Large intestine (tissue), 3 donors: ENCODE data around the gene TMPRSS11A. TPM values are rescaled to one million over a fixed set of nuclear protein-coding genes. Genes with fewer than 3 reads are reported as not detected.

ENCODE experiments used
- DNase-seq, 2 donors: peaks; one replicate each; pipeline versions ENCODE4 v3.0.0 to v3.0.0-alpha.2; 2013
- H3K27ac ChIP-seq: one replicate; pipeline ENCODE4 v1.5.1; 2013; ENCODE audit warnings: low read length
- H3K27me3 ChIP-seq: 2 replicates; pipeline ENCODE4 v1.6.1; 2013; ENCODE audit warnings: low read length; ENCODE audit not compliant: control insufficient read depth, insufficient read depth
- H3K36me3 ChIP-seq: 2 replicates; pipeline ENCODE4 v1.6.1; 2013; ENCODE audit warnings: low read length; ENCODE audit not compliant: control insufficient read depth, insufficient read depth
- H3K4me1 ChIP-seq: one replicate; pipeline ENCODE4 v1.6.1; 2013; ENCODE audit warnings: low read length; ENCODE audit not compliant: control insufficient read depth, insufficient read depth
- H3K4me3 ChIP-seq: one replicate; pipeline ENCODE4 v1.5.1; 2013; ENCODE audit warnings: low read length
- H3K9me3 ChIP-seq: one replicate; pipeline ENCODE4 v1.6.1; 2013; ENCODE audit warnings: mild to moderate bottlenecking, low read depth, low read length, moderate library complexity; ENCODE audit not compliant: control insufficient read depth
- WGBS: methylation state at CpG from one replicate; pipeline ENCODE4 v1.1.5; 2013; ENCODE audit warnings: low lambda C conversion rate; ENCODE audit not compliant: insufficient coverage; 5-methylcytosine and 5-hydroxymethylcytosine counted together
- polyA plus RNA-seq: library from polyadenylated mRNA; unstranded; fragments of 120-200 nt; gene quantifications from one replicate; pipeline ENCODE4 v1.2.1, GENCODE V29; 2013

The TMPRSS11A gene
- polyA plus RNA-seq, 1 donor, result 0.04 TPM

- no peaks in the 10 kb centered on the region for H3K4me1 ChIP-seq
- no peaks in the 10 kb centered on the region for H3K36me3 ChIP-seq
- DNase-seq, result no peak
- no peak overlapping the region for H3K27ac ChIP-seq
- H3K4me3 ChIP-seq, result no peak overlapping the region
- H3K9me3 ChIP-seq, result no peaks in the 10 kb centered on the region
- H3K27me3 ChIP-seq, result no peaks in the 10 kb centered on the region
These were observed 44.9 kb downstream of the TMPRSS11A start for GRCh38 chr4:67918428-67918827.

GRCh38 chr4:67915400-67915966, 47.8 kb downstream of the TMPRSS11A start:
- Histone ChIP-seq H3K4me3 (no peak overlapping the region), H3K36me3 (no peaks in the 10 kb centered on the region), H3K27ac (no peak overlapping the region), H3K27me3 (no peaks in the 10 kb centered on the region), H3K9me3 (no peaks in the 10 kb centered on the region), H3K4me1 (peaks cover 7% of the 10 kb centered on the region)
- DNase-seq, result no peak
- 92% methylated on average over 2 of the region's 5 CpGs for WGBS

GRCh38 chr4:67912080-67912479, 51.2 kb downstream of the TMPRSS11A start:
- Histone ChIP-seq H3K27ac (peak overlapping the region; percentile 69), H3K4me1 (peaks cover 7% of the 10 kb centered on the region), H3K9me3 (no peaks in the 10 kb centered on the region), H3K27me3 (no peaks in the 10 kb centered on the region), H3K36me3 (no peaks in the 10 kb centered on the region), H3K4me3 (no peak overlapping the region)
- DNase-seq, result peak in 1 of 2 donors; percentile 60
- WGBS, result no CpG with 5 or more reads among the region's 2 CpGs

DNA sequence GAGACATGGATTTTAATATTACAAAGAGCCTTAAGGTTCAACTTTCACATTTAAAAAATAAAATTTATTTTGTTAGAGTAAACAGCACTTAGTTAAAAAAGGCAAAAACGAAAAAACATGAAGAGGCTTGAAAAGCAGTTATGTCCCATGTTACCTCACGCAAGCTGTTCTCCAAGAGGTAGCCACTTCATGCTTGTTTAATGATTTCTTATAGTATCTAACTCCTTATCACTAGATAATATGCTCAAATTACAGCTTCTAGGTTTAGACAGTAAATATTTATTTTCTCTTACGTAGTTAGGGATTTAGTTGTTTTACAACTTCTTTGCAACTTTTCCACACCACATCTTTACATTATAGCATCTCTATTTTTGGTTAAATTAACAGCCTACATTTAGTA, 51.7 kb downstream of the TMPRSS11A start:
- Histone ChIP-seq H3K4me1 (peaks cover 7% of the 10 kb centered on the region), H3K36me3 (no peaks in the 10 kb centered on the region), H3K27me3 (no peaks in the 10 kb centered on the region), H3K4me3 (no peak overlapping the region), H3K9me3 (no peaks in the 10 kb centered on the region), H3K27ac (peak overlapping the region; percentile 69)
- WGBS, result 63% methylated on average over 2 of the region's 3 CpGs
- peak in 1 of 2 donors; percentile 60 for DNase-seq

DNA sequence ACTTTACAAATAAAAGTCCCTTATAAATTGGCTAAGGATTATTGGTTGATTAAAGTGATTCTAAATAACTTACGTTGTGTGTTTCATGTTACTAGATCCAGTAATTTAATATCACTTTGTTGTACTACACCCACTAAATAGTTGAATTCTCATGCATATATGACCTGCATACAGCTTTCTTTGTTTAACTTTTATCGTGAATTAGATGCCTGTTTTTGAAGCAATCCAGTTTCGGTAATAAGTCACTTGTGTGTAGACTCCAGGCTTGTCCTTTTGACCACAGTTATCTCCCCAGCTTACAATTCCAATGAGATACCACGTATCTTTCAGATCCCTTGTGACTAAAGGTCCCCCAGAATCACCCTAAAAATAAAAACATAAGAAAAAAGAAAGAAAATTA, 52.2 kb downstream of the TMPRSS11A start:
- peak overlapping the region; percentile 69 for H3K27ac ChIP-seq
- 0% methylated on average over 1 of the region's 4 CpGs for WGBS
- no peak overlapping the region for H3K4me3 ChIP-seq
- H3K36me3 ChIP-seq, result no peaks in the 10 kb centered on the region
- no peaks in the 10 kb centered on the region for H3K27me3 ChIP-seq
- peaks cover 7% of the 10 kb centered on the region for H3K4me1 ChIP-seq
- H3K9me3 ChIP-seq, result no peaks in the 10 kb centered on the region
- peak; percentile 44 to 77 for DNase-seq

DNA sequence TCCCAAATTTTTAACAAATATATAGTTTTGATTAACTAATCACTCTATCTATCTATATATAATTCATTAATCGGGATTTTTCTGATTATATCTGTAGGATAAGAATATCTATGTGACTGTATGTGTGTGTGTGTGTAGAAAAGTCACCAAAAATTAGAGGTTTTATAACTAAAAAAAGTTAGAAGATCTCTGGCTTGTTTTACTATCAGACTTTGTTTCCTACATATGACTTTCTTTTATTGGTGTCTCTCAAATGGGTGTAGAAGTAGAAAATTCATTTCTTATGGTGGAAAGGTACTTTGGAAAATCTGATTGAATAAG, 52.7 kb downstream of the TMPRSS11A start:
- H3K27me3 ChIP-seq, result no peaks in the 10 kb centered on the region
- no CpG with 5 or more reads among the region's 1 CpG for WGBS
- peaks cover 7% of the 10 kb centered on the region for H3K4me1 ChIP-seq
- H3K4me3 ChIP-seq, result no peak overlapping the region
- no peaks in the 10 kb centered on the region for H3K36me3 ChIP-seq
- peak overlapping the region; percentile 69 for H3K27ac ChIP-seq
- H3K9me3 ChIP-seq, result peaks cover 3% of the 10 kb centered on the region
- no peak for DNase-seq

DNA sequence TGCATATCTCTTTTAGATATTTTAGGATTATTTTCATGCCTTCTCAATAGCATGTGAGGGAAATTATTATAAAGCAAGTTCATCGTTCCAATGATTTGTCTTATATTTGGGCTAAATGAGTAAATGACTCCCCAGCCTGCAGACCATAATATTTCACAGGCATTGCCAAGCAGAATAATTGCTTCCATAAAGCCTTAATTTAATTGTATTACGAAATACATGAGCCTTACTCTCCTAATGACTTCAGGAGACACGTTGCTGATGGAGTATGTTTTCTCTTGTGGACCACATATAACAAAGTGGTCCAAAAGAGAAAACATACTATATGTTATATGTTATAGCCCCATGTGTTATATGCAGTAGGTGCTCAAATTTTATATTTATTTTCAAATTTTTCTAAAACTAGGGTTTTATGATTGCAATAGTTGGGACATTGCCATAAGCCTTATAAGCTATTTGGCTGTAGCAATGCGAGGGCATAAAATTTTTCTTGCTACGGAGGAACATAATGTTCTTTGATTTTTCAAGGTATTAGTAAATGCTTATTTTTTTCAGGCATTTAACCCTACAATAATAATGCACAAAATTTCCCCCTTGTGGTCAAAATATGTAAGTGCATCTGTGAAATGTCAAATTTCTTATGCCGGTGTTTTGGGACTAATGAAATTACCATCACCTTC, 53.2 kb downstream of the TMPRSS11A start:
- no peaks in the 10 kb centered on the region for H3K36me3 ChIP-seq
- no peak for DNase-seq

GRCh38 chr4:67907650-67908049, 55.6 kb downstream of the TMPRSS11A start:
- H3K36me3 ChIP-seq, result no peaks in the 10 kb centered on the region
- WGBS, result no CpG with 5 or more reads among the region's 4 CpGs

More for the DNA sequence above, 53.2 kb downstream of the TMPRSS11A start:
- peaks cover 7% of the 10 kb centered on the region for H3K4me1 ChIP-seq
- WGBS, result 68% methylated on average over 4 of the region's 6 CpGs
- no peak overlapping the region for H3K27ac ChIP-seq
- H3K4me3 ChIP-seq, result no peak overlapping the region
- H3K9me3 ChIP-seq, result peaks cover 3% of the 10 kb centered on the region
- H3K27me3 ChIP-seq, result no peaks in the 10 kb centered on the region

DNA sequence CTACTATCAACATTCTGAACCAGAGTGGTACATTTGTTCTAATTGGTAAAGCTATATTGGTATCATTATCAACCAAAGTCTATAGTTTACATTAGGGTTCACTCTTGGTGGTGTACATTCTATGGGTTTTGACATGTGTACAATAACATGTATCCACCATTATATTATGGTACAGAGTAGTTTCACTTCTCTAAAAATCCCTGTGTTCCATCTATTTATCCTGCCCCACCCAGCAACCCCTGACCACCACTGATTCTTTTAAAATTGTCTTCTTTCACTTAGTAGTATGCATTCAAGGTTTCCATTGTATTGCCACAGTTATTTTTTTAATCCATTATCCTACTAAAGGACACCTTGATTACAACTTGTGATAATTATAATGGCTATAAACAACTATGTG, 64.2 kb downstream of the TMPRSS11A start:
- H3K4me1 ChIP-seq, result no peaks in the 10 kb centered on the region
- H3K36me3 ChIP-seq, result no peaks in the 10 kb centered on the region
- peaks cover 8% of the 10 kb centered on the region for H3K9me3 ChIP-seq
- H3K27ac ChIP-seq, result no peak overlapping the region
- no peaks in the 10 kb centered on the region for H3K27me3 ChIP-seq
- no peak overlapping the region for H3K4me3 ChIP-seq
- DNase-seq, result no peak

More at GRCh38 chr4:67907650-67908049, 55.6 kb downstream of the TMPRSS11A start:
- no peak overlapping the region for H3K27ac ChIP-seq
- no peak overlapping the region for H3K4me3 ChIP-seq
- DNase-seq, result no peak
- peaks cover 6% of the 10 kb centered on the region for H3K4me1 ChIP-seq
- no peaks in the 10 kb centered on the region for H3K27me3 ChIP-seq
- H3K9me3 ChIP-seq, result peaks cover 3% of the 10 kb centered on the region

DNA sequence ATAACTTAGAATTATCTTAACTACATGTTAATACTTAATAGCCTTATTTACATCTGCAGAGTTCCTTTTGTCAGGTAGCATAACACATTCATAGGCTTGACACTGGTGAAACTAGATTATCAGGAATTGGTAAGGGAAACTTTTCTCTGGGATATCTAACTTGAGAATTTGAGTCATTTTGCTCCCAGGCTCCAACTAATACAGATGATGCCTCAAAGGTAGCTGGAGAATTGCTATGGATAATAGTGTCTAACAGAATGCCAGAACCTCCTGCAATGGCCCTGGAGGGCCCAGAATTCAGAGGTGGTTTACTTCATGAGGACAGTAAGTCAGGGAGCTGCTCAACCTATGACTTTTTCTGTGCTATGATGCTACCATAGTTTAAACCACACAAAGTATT, 65.6 kb downstream of the TMPRSS11A start:
- Histone ChIP-seq H3K27ac (no peak overlapping the region), H3K4me3 (no peak overlapping the region), H3K9me3 (peaks cover 8% of the 10 kb centered on the region), H3K36me3 (no peaks in the 10 kb centered on the region), H3K27me3 (no peaks in the 10 kb centered on the region), H3K4me1 (no peaks in the 10 kb centered on the region)
- no peak for DNase-seq

DNA sequence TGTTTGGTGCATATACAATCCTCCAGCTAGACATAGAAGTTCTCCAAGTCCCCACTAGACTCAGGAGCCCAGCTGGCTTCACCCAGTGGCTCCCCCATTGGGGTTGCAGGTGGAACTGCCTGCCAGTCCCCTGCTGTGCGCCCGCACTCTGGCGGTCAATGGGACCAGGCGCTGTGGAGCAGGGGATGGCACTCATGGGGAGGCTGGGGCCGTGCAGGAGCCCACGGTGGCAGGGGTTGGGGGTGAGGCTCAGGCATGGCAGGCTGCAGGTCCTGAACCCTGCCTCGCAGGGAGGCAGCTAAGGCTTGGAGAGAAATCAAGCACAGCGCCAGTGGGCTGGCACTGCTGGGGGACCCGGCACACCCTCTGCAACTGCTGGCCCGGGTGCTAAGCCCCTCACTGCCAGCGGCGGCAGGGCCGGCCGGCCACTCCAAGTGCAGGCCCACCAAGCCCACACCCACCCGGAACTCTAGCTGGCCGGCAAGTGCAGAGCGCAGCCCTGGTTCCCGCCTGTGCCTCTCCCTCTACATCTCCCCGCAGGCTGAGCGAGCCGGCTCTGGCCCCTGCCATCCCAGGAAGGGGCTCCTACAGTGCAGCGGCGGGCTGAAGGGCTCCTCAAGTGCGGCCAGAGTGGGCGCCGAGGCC, 66.8 kb downstream of the TMPRSS11A start:
- no peak overlapping the region for H3K4me3 ChIP-seq
- H3K9me3 ChIP-seq, result peaks cover 8% of the 10 kb centered on the region
- no peak overlapping the region for H3K27ac ChIP-seq
- WGBS, result 100% methylated on average over 2 of the region's 26 CpGs
- DNase-seq, result no peak
- H3K4me1 ChIP-seq, result no peaks in the 10 kb centered on the region
- no peaks in the 10 kb centered on the region for H3K27me3 ChIP-seq
- no peaks in the 10 kb centered on the region for H3K36me3 ChIP-seq
